K562 (cell line): ENCODE measurements around the gene MICALL2. TPM values are rescaled to one million over a fixed set of nuclear protein-coding genes. Genes with fewer than 3 reads are reported as not detected.
A peak's percentile ranks its signal among the peaks of the same experiment; 100 is the strongest.

ENCODE experiments used
- CREBBP ChIP-seq: IDR thresholded peaks from one replicate; pipeline ENCODE4 v1.6.1; 2012; ENCODE audit warnings: low read depth, mild to moderate bottlenecking, control low read depth, inconsistent platforms, low read length
- CSDE1 ChIP-seq, 2 experiments: fragments of 450-650 bp; IDR thresholded peaks; 2 replicates each; pipeline ENCODE4 v1.6.1; 2016; ENCODE audit warnings: mild to moderate bottlenecking in 1 of 2
- E2F4 ChIP-seq: sonication (generic); formaldehyde crosslinking; IDR thresholded peaks from 2 replicates; pipeline ENCODE4 v1.8.0; 2022; ENCODE audit warnings: mild to moderate bottlenecking, low read depth, missing genetic modification reagents
- GABPB2 ChIP-seq: fragments of 250-450 bp; sonication (Bioruptor Pico); conservative IDR thresholded peaks from 2 replicates; pipeline ENCODE4 v1.5.1; 2021; ENCODE audit warnings: mild to moderate bottlenecking
- LCOR ChIP-seq: sonication (generic); formaldehyde crosslinking; IDR thresholded peaks from 2 replicates; pipeline ENCODE4 v1.8.0; 2022; ENCODE audit warnings: mild to moderate bottlenecking, missing genetic modification reagents
- MTA3 ChIP-seq: fragments of 450-650 bp; formaldehyde crosslinking; IDR thresholded peaks from 2 replicates; pipeline ENCODE4 v1.6.1; 2017; ENCODE audit warnings: mild to moderate bottlenecking, borderline replicate concordance
- MXD1 ChIP-seq: fragments of 250-450 bp; sonication (Bioruptor Pico); IDR thresholded peaks from 2 replicates; pipeline ENCODE4 v1.8.0; 2021; ENCODE audit warnings: borderline replicate concordance, mild to moderate bottlenecking, moderate library complexity; ENCODE audit not compliant: poor library complexity, severe bottlenecking
- NR2F6 ChIP-seq: fragments of 450-650 bp; formaldehyde crosslinking; IDR thresholded peaks from 2 replicates; pipeline ENCODE4 v1.4.0; 2020; ENCODE audit warnings: mild to moderate bottlenecking
- NR4A1 ChIP-seq, 2 experiments: fragments of 250-450 bp in 1 of 2; fragments of 450-650 bp in 1 of 2; sonication (Bioruptor Pico) in 1 of 2; IDR thresholded peaks; 2 replicates each; pipeline versions ENCODE4 v1.4.0 to v1.6.1; 2016 to 2020; ENCODE audit warnings: mild to moderate bottlenecking in 2 of 2, missing compliant biosample characterization in 1 of 2, missing genetic modification characterization in 1 of 2, moderate library complexity in 1 of 2
- RFX7 ChIP-seq: fragments of 250-450 bp; sonication (Bioruptor Pico); IDR thresholded peaks from 2 replicates; pipeline ENCODE4 v1.5.1; 2021; ENCODE audit warnings: mild to moderate bottlenecking
- TCF7 ChIP-seq: sonication (generic); IDR thresholded peaks from 2 replicates; pipeline ENCODE4 v1.6.1; 2016; ENCODE audit warnings: antibody characterized with exemption, borderline replicate concordance
- ZFP30 ChIP-seq: fragments of 250-450 bp; sonication (Bioruptor Pico); IDR thresholded peaks from 2 replicates; pipeline ENCODE4 v1.8.0; 2022; ENCODE audit warnings: moderate library complexity, mild to moderate bottlenecking, inconsistent platforms, borderline replicate concordance
- ZFPM2 ChIP-seq: fragments of 250-450 bp; sonication (Bioruptor Pico); IDR thresholded peaks from 2 replicates; pipeline ENCODE4 v1.5.1; 2022; ENCODE audit warnings: mild to moderate bottlenecking
- ZHX1 ChIP-seq: fragments of 150-350 bp; conservative IDR thresholded peaks from 2 replicates; pipeline ENCODE4 v1.6.1; 2014; ENCODE audit warnings: low read length
- ZNF239 ChIP-seq: fragments of 250-450 bp; sonication (Bioruptor Pico); IDR thresholded peaks from 2 replicates; pipeline ENCODE4 v1.4.0; 2020; ENCODE audit warnings: mild to moderate bottlenecking
- ZNF436 ChIP-seq: fragments of 250-450, 450-650 bp; sonication (Bioruptor Pico); formaldehyde crosslinking; IDR thresholded peaks from 2 replicates; pipeline ENCODE4 v1.7.0; 2020; ENCODE audit warnings: mild to moderate bottlenecking
- polyA plus RNA-seq, 8 experiments: library from polyadenylated mRNA; depleted of rRNA in 4 of 8; stranded (reverse) in 5 of 8; unstranded in 3 of 8; fragments of >200 nt; fragmentation: Nextera tagmentation in 2 of 8; fragmentation: Illumina TruSeq in 1 of 8; extraction: Ambion mirVana in 2 of 8; extraction: Trizol in 1 of 8; gene quantifications; 2 replicates each; pipeline versions ENCODE4 v1.2.1 to v1.2.3, GENCODE V29; 2011 to 2014; ENCODE audit warnings: inconsistent platforms in 1 of 8, missing spikeins in 1 of 8
- total RNA-seq, 7 experiments: library from RNA; depleted of rRNA in 6 of 7; stranded (reverse); fragments of >200 nt in 6 of 7; fragmentation: Illumina TruSeq in 2 of 7; extraction: Trizol in 2 of 7; gene quantifications; 2 replicates each; pipeline versions ENCODE4 v1.2.1 to v1.2.3, GENCODE V29; 2011 to 2021; ENCODE audit warnings: low replicate concordance in 1 of 7
- TF ChIP-seq, protein P1 (sequence below), 2 experiments: fragments of 450-650 bp; conservative IDR thresholded peaks; 2 replicates each; pipeline ENCODE4 v1.6.1; 2017; ENCODE audit warnings: mild to moderate bottlenecking in 2 of 2, moderate library complexity in 2 of 2
- TF ChIP-seq, protein P2 (sequence below), 2 experiments: fragments of 450-650 bp; IDR thresholded peaks; 2 replicates each; pipeline ENCODE4 v1.6.1; 2016
- TF ChIP-seq, protein P3 (sequence below): sonication (generic); formaldehyde crosslinking; IDR thresholded peaks from 2 replicates; pipeline ENCODE4 v1.9.0; 2022; ENCODE audit warnings: mild to moderate bottlenecking, missing genetic modification reagents

The MICALL2 gene
- total and polyA plus RNA-seq, 9 of the 15 experiments (the other 6 are each of a cell fraction or from before 2014, with no cell fraction given): 1.8 to 103 (median 17.0) TPM

GRCh38 chr7:1458683-1459511, at the start of gene MICALL2 (continued):
- TF ChIP-seq, protein P1, sequence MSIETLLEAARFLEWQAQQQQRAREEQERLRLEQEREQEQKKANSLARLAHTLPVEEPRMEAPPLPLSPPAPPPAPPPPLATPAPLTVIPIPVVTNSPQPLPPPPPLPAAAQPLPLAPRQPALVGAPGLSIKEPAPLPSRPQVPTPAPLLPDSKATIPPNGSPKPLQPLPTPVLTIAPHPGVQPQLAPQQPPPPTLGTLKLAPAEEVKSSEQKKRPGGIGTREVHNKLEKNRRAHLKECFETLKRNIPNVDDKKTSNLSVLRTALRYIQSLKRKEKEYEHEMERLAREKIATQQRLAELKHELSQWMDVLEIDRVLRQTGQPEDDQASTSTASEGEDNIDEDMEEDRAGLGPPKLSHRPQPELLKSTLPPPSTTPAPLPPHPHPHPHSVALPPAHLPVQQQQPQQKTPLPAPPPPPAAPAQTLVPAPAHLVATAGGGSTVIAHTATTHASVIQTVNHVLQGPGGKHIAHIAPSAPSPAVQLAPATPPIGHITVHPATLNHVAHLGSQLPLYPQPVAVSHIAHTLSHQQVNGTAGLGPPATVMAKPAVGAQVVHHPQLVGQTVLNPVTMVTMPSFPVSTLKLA (conservative IDR thresholded peaks at IDR 0.05): peak; percentile 63 to 85
- TF ChIP-seq CSDE1 (IDR thresholded peaks at IDR 0.05) (no peak; a peak in 1 of 4 replicates), ZFP30 (CRISPR knock-in tag) (no peak), E2F4 (CRISPR knock-in tag) (no peak), MXD1 (peak; percentile 52), NR4A1 (CRISPR knock-in tag; IDR thresholded peaks at IDR 0.05) (no peak), NR4A1 (tag; IDR thresholded peaks at IDR 0.05) (no peak), TCF7 (no peak), LCOR (CRISPR knock-in tag) (no peak), MTA3 (no peak), ZFPM2 (CRISPR knock-in tag) (no peak), ZNF239 (no peak), ZHX1 (no peak), RFX7 (CRISPR knock-in tag) (no peak), CREBBP (no peak), ZNF436 (CRISPR knock-in tag) (peak; percentile 63), GABPB2 (CRISPR knock-in tag) (no peak), NR2F6 (CRISPR knock-in tag) (peak; percentile 50; the same call in 1 of the 2 replicates)
- TF ChIP-seq, protein P2, sequence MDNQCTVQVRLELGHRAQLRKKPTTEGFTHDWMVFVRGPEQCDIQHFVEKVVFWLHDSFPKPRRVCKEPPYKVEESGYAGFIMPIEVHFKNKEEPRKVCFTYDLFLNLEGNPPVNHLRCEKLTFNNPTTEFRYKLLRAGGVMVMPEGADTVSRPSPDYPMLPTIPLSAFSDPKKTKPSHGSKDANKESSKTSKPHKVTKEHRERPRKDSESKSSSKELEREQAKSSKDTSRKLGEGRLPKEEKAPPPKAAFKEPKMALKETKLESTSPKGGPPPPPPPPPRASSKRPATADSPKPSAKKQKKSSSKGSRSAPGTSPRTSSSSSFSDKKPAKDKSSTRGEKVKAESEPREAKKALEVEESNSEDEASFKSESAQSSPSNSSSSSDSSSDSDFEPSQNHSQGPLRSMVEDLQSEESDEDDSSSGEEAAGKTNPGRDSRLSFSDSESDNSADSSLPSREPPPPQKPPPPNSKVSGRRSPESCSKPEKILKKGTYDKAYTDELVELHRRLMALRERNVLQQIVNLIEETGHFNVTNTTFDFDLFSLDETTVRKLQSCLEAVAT (IDR thresholded peaks at IDR 0.05): 0 out of 4 replicates have a peak, but pooled peaks of 1 of the 2 experiments have one; percentile 8
- TF ChIP-seq, protein P3, sequence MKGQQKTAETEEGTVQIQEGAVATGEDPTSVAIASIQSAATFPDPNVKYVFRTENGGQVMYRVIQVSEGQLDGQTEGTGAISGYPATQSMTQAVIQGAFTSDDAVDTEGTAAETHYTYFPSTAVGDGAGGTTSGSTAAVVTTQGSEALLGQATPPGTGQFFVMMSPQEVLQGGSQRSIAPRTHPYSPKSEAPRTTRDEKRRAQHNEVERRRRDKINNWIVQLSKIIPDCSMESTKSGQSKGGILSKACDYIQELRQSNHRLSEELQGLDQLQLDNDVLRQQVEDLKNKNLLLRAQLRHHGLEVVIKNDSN (CRISPR knock-in tag): no peak
